ENCODE results near the gene OLFML2B.
"Not testable (repeated sequence)": the region's sequence is repeated elsewhere in the genome, so short reads cannot be mapped to it uniquely, and the experiment has no call there.

Gene OLFML2B

GRCh38 chr1:162056579-162056978 lies 32.9 kb upstream of the OLFML2B start:
- ChIA-PET CTCF (interaction anchor here (0.6 to 2.0 kb wide), 38 partner anchors 10 to 779 kb away, joined by 3 to 47 read pairs (median 4); partner anchors contain the start of genes C1orf226 and NOS1AP), POLR2A (no interaction called here)
- no peak for DNase-seq (ENCODE audit: low read depth, low spot score)
- H3K4me3 ChIP-seq (ENCODE audit: low read depth, low read length) = no peak overlapping the region
- TF ChIP-seq CTCF (IDR thresholded peaks at IDR 0.05; ENCODE audit: insufficient read depth, low read length, missing control alignments) = no peak

- ChIA-PET POLR2A (no interaction called here), CTCF (interaction anchor here (0.6 to 2.0 kb wide), 38 partner anchors 11 to 779 kb away, joined by 3 to 47 read pairs (median 4); partner anchors contain the start of genes C1orf226 and NOS1AP)
- peak; percentile 91 for TF ChIP-seq CTCF (IDR thresholded peaks at IDR 0.05; ENCODE audit: insufficient read depth, low read length, missing control alignments)
- H3K4me3 ChIP-seq (ENCODE audit: low read depth, low read length) = no peak overlapping the region
- DNase-seq (ENCODE audit: low read depth, low spot score) = no peak
Measured at GRCh38 chr1:162056043-162056442, 32.4 kb upstream of the OLFML2B start.

- TF ChIP-seq CTCF (IDR thresholded peaks at IDR 0.05; ENCODE audit: insufficient read depth, low read length, missing control alignments) = no peak
- DNase-seq (ENCODE audit: low read depth, low spot score) = peak; percentile 24
- ChIA-PET POLR2A (no interaction called here), CTCF (interaction anchor here (0.8 to 2.0 kb wide), 6 partner anchors 9 to 337 kb away, joined by 4 to 38 read pairs (median 6); no protein-coding TSS in a partner anchor)
- no peak overlapping the region for H3K4me3 ChIP-seq (ENCODE audit: low read depth, low read length)
Measured at GRCh38 chr1:162055062-162055461, 31.4 kb upstream of the OLFML2B start.

- POLR2A ChIA-PET; DNase-seq (ENCODE audit: low read depth, low spot score); H3K4me3 ChIP-seq (ENCODE audit: low read depth, low read length): not testable (repeated sequence)
- CTCF ChIA-PET = interaction anchor here (1.1 to 4.3 kb wide), 5 partner anchors 10 to 261 kb away, joined by 3 to 20 read pairs (median 7); no protein-coding TSS in a partner anchor
Measured at GRCh38 chr1:162053949-162054348, 30.3 kb upstream of the OLFML2B start.

- TF ChIP-seq CTCF (IDR thresholded peaks at IDR 0.05; ENCODE audit: insufficient read depth, low read length, missing control alignments) = no peak
- POLR2A ChIA-PET = no interaction called here
- CTCF ChIA-PET = interaction anchor here (0.6 to 2.6 kb wide), 3 partner anchors 9 to 555 kb away, joined by 3 to 18 read pairs (median 7); no protein-coding TSS in a partner anchor
- H3K4me3 ChIP-seq (ENCODE audit: low read depth, low read length) = no peak overlapping the region
- no peak for DNase-seq (ENCODE audit: low read depth, low spot score)
Measured at GRCh38 chr1:162046921-162047320, 23.3 kb upstream of the OLFML2B start.

GRCh38 chr1:162042361-162042760 lies 18.7 kb upstream of the OLFML2B start:
- H3K4me3 ChIP-seq (ENCODE audit: low read depth, low read length) = no peak overlapping the region
- no peak for TF ChIP-seq CTCF (IDR thresholded peaks at IDR 0.05; ENCODE audit: insufficient read depth, low read length, missing control alignments)
- no peak for DNase-seq (ENCODE audit: low read depth, low spot score)
- POLR2A ChIA-PET = no interaction called here
- CTCF ChIA-PET = interaction anchor here (1.0 to 5.2 kb wide), 2 partner anchors 8 to 250 kb away, joined by 4 to 56 read pairs; no protein-coding TSS in a partner anchor

- H3K4me3 ChIP-seq (ENCODE audit: low read depth, low read length) = no peak overlapping the region
- no peak for DNase-seq (ENCODE audit: low read depth, low spot score)
- TF ChIP-seq CTCF (IDR thresholded peaks at IDR 0.05; ENCODE audit: insufficient read depth, low read length, missing control alignments) = peak; percentile 55
- POLR2A ChIA-PET = no interaction called here
- CTCF ChIA-PET = interaction anchor here (0.5 to 5.2 kb wide), 21 partner anchors 9 to 435 kb away, joined by 3 to 56 read pairs (median 4); partner anchors contain the start of gene OLFML2B
Measured at GRCh38 chr1:162040657-162041056, 17.0 kb upstream of the OLFML2B start.

Measured in AG04449 (cell line).